GM18517 (cell line): ENCODE data around the gene EVA1B.

ENCODE experiments used
- ATAC-seq: cut with Tn5 transposase; IDR thresholded peaks from one replicate; pipeline ENCODE4 v1.9.1; 2021; ENCODE audit warnings: mild to moderate bottlenecking, moderate library complexity; ENCODE audit not compliant: unreplicated experiment

EVA1B gene

GRCh38 chr1:36323636-36324352 is at the start of gene EVA1B:
Gene EVA1B, minus strand, starts transcription at chr1:36323645. Its CDS starts 608 bp downstream, at chr1:36323037.
- no peak for ATAC-seq

GRCh38 chr1:36372617-36373016 is 49.2 kb upstream of the EVA1B start:
- ATAC-seq: no peak

GRCh38 chr1:36369061-36369861 is 45.8 kb upstream of the EVA1B start:
- no peak for ATAC-seq

GRCh38 chr1:36367798-36368197 is 44.4 kb upstream of the EVA1B start:
- ATAC-seq: no peak

- ATAC-seq: no peak
These were observed 43.6 kb upstream of the EVA1B start for GRCh38 chr1:36367066-36367465.

- no peak for ATAC-seq
These were observed 42.7 kb upstream of the EVA1B start for GRCh38 chr1:36366091-36366661.

- ATAC-seq: no peak
These were observed 41.9 kb upstream of the EVA1B start for GRCh38 chr1:36365381-36365780.

- no peak for ATAC-seq
These were observed 36.6 kb upstream of the EVA1B start for GRCh38 chr1:36359911-36360550.

- ATAC-seq: no peak
These were observed 35.9 kb upstream of the EVA1B start for GRCh38 chr1:36359383-36359782.

GRCh38 chr1:36358514-36359084 is 35.2 kb upstream of the EVA1B start:
- ATAC-seq: no peak

GRCh38 chr1:36355811-36356210 is 32.4 kb upstream of the EVA1B start:
- no peak for ATAC-seq

GRCh38 chr1:36354486-36354885 is 31.0 kb upstream of the EVA1B start:
- no peak for ATAC-seq

- ATAC-seq: no peak
These were observed 29.7 kb upstream of the EVA1B start for GRCh38 chr1:36352910-36353878.

- no peak for ATAC-seq
These were observed 28.9 kb upstream of the EVA1B start for GRCh38 chr1:36352125-36352909.

GRCh38 chr1:36351227-36351977 is 28.0 kb upstream of the EVA1B start:
- ATAC-seq: no peak

GRCh38 chr1:36350659-36351226 is 27.3 kb upstream of the EVA1B start:
- no peak for ATAC-seq

GRCh38 chr1:36349839-36350238 is 26.4 kb upstream of the EVA1B start:
- ATAC-seq: no peak

GRCh38 chr1:36349241-36349671 is 25.8 kb upstream of the EVA1B start:
- peak; percentile 60 for ATAC-seq
